ENCODE measurements around the gene FRMD4A.
"Not testable (repeated sequence)": the region's sequence is repeated elsewhere in the genome, so short reads cannot be mapped to it uniquely, and the experiment has no call there.

DNA sequence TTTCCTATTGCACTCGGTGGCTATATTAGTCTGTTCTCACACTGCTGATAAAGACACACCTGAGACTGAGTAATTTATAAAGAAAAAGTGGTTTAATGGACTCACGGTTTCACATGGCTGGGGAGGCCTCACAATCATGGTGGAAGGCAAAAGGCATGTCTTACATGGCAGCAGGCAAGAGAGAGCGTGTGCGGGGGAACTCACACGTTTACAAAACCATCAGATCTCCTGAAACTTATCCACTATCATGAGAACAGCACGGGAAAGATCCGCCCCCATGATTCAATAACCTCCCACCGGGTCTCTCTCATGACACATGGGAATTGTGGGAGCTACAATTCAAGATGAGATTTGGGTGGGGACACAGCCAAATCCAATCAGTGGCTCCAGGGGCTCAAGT is 376.5 kb downstream of the FRMD4A start:
- TF ChIP-seq EZH2 (IDR thresholded peaks at IDR 0.05; ENCODE audit: insufficient read depth, poor library complexity, severe bottlenecking); EZH2phosphoT487 (IDR thresholded peaks at IDR 0.05; ENCODE audit: insufficient read depth, low read depth): not testable (repeated sequence)
